GM10248 (cell line): ENCODE measurements around the gene CHCHD10.

Source experiments
- CTCF ChIA-PET: fragments of 300-600 bp; sonication (Branson Sonifier 250); formaldehyde crosslinking; extraction: SDS; loops from one replicate; lab custom pipeline; 2021; ENCODE audit warnings: antibody characterized with exemption; lab: Yijun Ruan, JAX
- POLR2A ChIA-PET: fragments of 350-650 bp; sonication (Branson Sonifier 250); formaldehyde crosslinking; extraction: SDS; loops from one replicate; lab custom pipeline; 2020; ENCODE audit warnings: antibody characterized with exemption; lab: Yijun Ruan, JAX
- DNase-seq: peaks from one replicate; pipeline ENCODE4 v3.0.0; 2012; ENCODE audit errors: extremely low spot score
- TF ChIP-seq, protein P1 (sequence below): IDR thresholded peaks from 2 replicates; pipeline ENCODE4 v1.5.1; 2012; ENCODE audit warnings: mild to moderate bottlenecking, low read depth; ENCODE audit errors: extremely low read depth, missing control alignments, control extremely low read depth

Gene CHCHD10

DNA sequence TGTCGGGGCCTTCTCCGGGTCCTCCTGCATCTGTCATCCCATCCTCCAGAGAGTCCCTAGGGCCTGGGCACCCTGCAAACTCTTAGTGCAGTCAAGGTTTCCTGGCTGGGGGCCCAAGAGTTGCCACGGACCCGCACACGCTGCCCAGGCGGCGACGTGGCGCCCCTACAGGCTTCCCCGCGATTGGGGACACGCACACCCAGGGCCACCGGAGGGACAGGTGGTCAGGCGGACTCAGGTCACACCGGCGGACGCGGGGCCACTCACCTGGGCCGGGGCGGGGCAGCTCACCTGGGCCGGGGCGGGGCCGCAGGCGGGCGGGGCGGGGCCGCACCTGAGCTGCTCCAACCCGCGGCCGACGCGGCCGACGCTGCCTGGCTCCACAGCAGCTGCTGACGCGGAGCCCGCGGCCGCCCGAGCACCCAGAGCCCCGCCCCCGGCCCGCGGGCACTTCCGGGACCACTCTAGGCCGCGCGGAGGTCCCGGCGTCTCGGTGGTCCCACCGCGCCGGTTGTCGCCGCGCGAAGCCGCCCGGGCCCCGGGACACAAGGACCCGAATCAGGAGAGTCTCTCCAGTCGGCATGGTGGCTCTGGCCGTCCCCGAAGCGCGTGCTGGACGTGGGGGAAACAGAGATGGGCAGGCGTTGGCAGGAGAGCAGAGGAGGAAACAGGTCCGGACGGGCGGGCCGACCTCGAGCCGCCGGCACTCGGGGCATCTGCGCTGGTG is 16.9 kb downstream of the CHCHD10 start, which contains the start of gene ZNF70:
TSS of gene ZNF70 (minus strand) at position 399 of the 727 bp plus-strand sequence. CDS start 5,972 bp downstream, outside the sequence.
- ChIA-PET CTCF (interaction anchor here (0.7 to 1.7 kb wide), 3 partner anchors 13 to 99 kb away, joined by 3 to 5 read pairs (median 3); partner anchors contain the start of genes C22orf15 and CHCHD10), POLR2A (no interaction called here)
- TF ChIP-seq, protein P1, sequence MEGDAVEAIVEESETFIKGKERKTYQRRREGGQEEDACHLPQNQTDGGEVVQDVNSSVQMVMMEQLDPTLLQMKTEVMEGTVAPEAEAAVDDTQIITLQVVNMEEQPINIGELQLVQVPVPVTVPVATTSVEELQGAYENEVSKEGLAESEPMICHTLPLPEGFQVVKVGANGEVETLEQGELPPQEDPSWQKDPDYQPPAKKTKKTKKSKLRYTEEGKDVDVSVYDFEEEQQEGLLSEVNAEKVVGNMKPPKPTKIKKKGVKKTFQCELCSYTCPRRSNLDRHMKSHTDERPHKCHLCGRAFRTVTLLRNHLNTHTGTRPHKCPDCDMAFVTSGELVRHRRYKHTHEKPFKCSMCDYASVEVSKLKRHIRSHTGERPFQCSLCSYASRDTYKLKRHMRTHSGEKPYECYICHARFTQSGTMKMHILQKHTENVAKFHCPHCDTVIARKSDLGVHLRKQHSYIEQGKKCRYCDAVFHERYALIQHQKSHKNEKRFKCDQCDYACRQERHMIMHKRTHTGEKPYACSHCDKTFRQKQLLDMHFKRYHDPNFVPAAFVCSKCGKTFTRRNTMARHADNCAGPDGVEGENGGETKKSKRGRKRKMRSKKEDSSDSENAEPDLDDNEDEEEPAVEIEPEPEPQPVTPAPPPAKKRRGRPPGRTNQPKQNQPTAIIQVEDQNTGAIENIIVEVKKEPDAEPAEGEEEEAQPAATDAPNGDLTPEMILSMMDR: peak; percentile 34
- DNase-seq: peak; percentile 92

GRCh38 chr22:23750367-23750713 is 17.4 kb downstream of the CHCHD10 start:
- DNase-seq: no peak
- POLR2A ChIA-PET: no interaction called here
- TF ChIP-seq, protein P1: no peak
- CTCF ChIA-PET: interaction anchor here (0.7 to 2.4 kb wide), 4 partner anchors 18 to 100 kb away, joined by 3 to 10 read pairs (median 3); partner anchors contain the start of gene CHCHD10

DNA sequence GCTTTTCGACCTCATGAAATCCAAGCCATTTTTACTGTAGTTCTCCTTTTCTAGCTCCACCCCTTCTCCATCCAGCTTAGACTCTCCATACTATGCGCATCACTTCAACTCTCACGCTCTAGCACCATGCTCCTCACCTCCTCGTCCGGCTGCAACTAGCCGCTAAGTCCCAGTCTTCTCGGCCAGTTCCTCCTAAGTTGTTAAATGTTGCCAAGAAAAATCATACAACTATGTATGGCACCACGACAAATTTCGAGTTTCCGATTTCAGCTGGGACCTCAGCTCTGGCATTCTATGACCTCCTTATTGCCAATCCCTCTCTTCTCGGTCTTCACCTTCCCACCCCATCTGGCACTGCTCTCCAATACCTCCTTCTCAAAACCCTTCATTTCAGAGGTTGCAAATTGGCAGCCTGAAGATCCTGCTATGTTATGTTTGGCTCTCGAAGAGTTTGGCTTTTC is 17.9 kb downstream of the CHCHD10 start:
- ChIA-PET POLR2A (interaction anchor here (0.7 kb wide), 1 partner anchor 863 kb away, joined by 5 read pairs; no protein-coding TSS in a partner anchor), CTCF (interaction anchor here (0.8 to 2.4 kb wide), 3 partner anchors 12 to 100 kb away, joined by 3 to 10 read pairs (median 4); no protein-coding TSS in a partner anchor)
- no peak for DNase-seq
- TF ChIP-seq, protein P1: no peak

DNA sequence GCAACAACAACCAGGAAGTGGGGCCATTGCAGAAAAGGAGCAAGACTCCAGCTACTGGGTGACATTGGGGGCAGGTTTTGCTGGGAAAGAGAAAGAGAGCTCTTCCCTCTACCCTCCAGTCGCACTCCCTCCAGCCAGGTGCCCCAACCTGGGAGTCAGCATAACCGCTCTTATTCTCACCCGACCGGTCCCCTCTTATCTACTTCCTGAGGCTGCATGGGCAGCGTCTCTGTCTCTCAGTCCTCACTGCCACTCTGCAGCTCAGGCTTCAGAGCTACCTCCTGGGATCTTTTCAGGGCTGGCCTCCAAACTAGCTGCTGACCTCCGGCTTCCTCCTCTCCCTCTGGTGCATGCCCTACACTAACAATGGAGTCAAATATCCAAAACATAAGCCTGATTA is 22.0 kb downstream of the CHCHD10 start:
- ChIA-PET POLR2A (no interaction called here), CTCF (interaction anchor here (0.6 to 1.6 kb wide), 2 partner anchors 9 to 104 kb away, joined by 3 to 5 read pairs; no protein-coding TSS in a partner anchor)
- no peak for DNase-seq
- TF ChIP-seq, protein P1: no peak

GRCh38 chr22:23744485-23744884 is 23.3 kb downstream of the CHCHD10 start:
- DNase-seq: no peak
- ChIA-PET CTCF (interaction anchor here (1.0 to 1.6 kb wide), 3 partner anchors 8 to 22 kb away, joined by 3 to 5 read pairs (median 5); no protein-coding TSS in a partner anchor), POLR2A (no interaction called here)
- TF ChIP-seq, protein P1: no peak

GRCh38 chr22:23744001-23744400 is 23.8 kb downstream of the CHCHD10 start:
- TF ChIP-seq, protein P1: no peak
- DNase-seq: no peak
- ChIA-PET CTCF (interaction anchor here (1.0 to 1.4 kb wide), 3 partner anchors 10 to 22 kb away, joined by 3 to 5 read pairs (median 3); partner anchors contain the start of gene VPREB3), POLR2A (no interaction called here)
